Uterus (tissue), 2 donors: ENCODE data around the gene WWC1.

ENCODE experiments used
- POLR2A ChIP-seq, 2 donors: fragments of 450-650 bp; IDR thresholded peaks; one replicate each; pipeline ENCODE4 v1.6.1; 2016; ENCODE audit warnings: antibody characterized with exemption in 2 of 2, mild to moderate bottlenecking in 1 of 2, moderate library complexity in 1 of 2
- TF ChIP-seq, protein P1 (sequence below), 4 experiments: fragments of 200-600 bp in 2 of 4; fragments of 450-650 bp in 2 of 4; sonication (generic) in 2 of 4; IDR thresholded peaks; one replicate each; pipeline ENCODE4 v1.5.1; 2016 to 2019; ENCODE audit warnings: antibody characterized with exemption in 4 of 4, mild to moderate bottlenecking in 2 of 4, moderate library complexity in 1 of 4

DNA sequence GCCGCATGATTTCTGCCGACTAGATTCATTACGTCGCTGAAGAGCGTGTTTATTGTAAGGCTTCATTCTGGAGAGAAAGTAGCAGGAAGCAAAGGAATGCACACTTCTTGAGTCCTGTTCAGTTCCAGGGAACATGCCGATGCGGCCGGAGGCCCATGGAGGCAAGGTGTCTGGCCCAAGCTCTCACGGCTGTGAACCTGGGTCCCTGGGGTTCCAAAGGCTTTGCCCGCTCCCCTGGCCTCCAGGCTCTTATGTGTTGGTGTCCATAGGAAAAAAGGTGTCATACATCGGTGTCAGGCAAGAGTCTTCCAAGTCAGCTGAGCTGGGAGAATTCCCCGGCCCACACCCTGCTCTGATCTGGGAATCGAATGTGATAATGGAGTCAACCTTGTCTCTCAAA is 64.7 kb downstream of the WWC1 start:
- TF ChIP-seq, protein P1, sequence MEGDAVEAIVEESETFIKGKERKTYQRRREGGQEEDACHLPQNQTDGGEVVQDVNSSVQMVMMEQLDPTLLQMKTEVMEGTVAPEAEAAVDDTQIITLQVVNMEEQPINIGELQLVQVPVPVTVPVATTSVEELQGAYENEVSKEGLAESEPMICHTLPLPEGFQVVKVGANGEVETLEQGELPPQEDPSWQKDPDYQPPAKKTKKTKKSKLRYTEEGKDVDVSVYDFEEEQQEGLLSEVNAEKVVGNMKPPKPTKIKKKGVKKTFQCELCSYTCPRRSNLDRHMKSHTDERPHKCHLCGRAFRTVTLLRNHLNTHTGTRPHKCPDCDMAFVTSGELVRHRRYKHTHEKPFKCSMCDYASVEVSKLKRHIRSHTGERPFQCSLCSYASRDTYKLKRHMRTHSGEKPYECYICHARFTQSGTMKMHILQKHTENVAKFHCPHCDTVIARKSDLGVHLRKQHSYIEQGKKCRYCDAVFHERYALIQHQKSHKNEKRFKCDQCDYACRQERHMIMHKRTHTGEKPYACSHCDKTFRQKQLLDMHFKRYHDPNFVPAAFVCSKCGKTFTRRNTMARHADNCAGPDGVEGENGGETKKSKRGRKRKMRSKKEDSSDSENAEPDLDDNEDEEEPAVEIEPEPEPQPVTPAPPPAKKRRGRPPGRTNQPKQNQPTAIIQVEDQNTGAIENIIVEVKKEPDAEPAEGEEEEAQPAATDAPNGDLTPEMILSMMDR (IDR thresholded peaks at IDR 0.05), result no peak
- no peak for TF ChIP-seq POLR2A (IDR thresholded peaks at IDR 0.05)
